GM12878 (cell line): ENCODE measurements around the gene PARPBP. TPM values are rescaled to one million over a fixed set of nuclear protein-coding genes. Genes with fewer than 3 reads are reported as not detected.
"Not testable (repeated sequence)": the region's sequence is repeated elsewhere in the genome, so short reads cannot be mapped to it uniquely, and the experiment has no call there.

Experiments used
- ATAC-seq: fragments of 200-7000 bp; cut with Tn5 transposase; 3 replicates; pipeline ENCODE4 v1.9.1; 2020; ENCODE audit warnings: mild to moderate bottlenecking, moderate library complexity
- BruUV-seq: library from RNA; stranded (reverse); fragments of 400-500 nt; replicated peaks from 2 replicates; lab custom pipeline; 2021; lab: Mats Ljungman, UMichigan
- CTCF ChIA-PET: fragments of 300-600 bp; sonication (Branson Sonifier 250); formaldehyde crosslinking; extraction: SDS; loops from one replicate; lab custom pipeline; 2021; ENCODE audit warnings: inconsistent platforms; lab: Yijun Ruan, JAX
- POLR2A ChIA-PET: fragments of 350-600 bp; formaldehyde crosslinking; extraction: SDS; loops from one replicate; lab custom pipeline; 2021; ENCODE audit warnings: inconsistent platforms; lab: Charles Lee
- RAD21 ChIA-PET: fragments of 300-600 bp; sonication (Branson Sonifier 250); formaldehyde crosslinking; loops from one replicate; lab custom pipeline; 2023; ENCODE audit warnings: antibody characterized with exemption; ENCODE audit not compliant: unreplicated experiment; lab: Charles Lee
- SMC1A ChIA-PET: fragments of 300-600 bp; sonication (Branson Sonifier 250); formaldehyde crosslinking; loops from one replicate; lab custom pipeline; 2023; ENCODE audit not compliant: unreplicated experiment, uncharacterized antibody; lab: Charles Lee
- DNase-seq: peaks from one replicate; pipeline ENCODE4 v3.0.0-alpha.2; 2011; ENCODE audit warnings: low read depth, low spot score
- FAIRE-seq: peaks from 3 replicates; lab custom pipeline; 2011; peaks lifted over from hg19 to GRCh38; lab: Jason Lieb, UNC
- H2AFZ ChIP-seq: 2 replicates; pipeline ENCODE4 v1.6.0; 2011; ENCODE audit warnings: low read depth, low read length, control low read depth; ENCODE audit not compliant: control insufficient read depth
- H3K27ac ChIP-seq: 2 replicates; pipeline ENCODE4 v1.5.1; 2011; ENCODE audit warnings: control low read depth; ENCODE audit not compliant: control insufficient read depth, insufficient read depth
- H3K27me3 ChIP-seq, 2 experiments: replicated peaks in 1 of 2; 2 replicates each; pipeline versions ENCODE4 v1.6.0 to v1.6.1; 2011; ENCODE audit warnings: low read length in 1 of 2; ENCODE audit not compliant: control insufficient read depth in 2 of 2, insufficient read depth in 2 of 2
- H3K36me3 ChIP-seq, 2 experiments: 2 replicates each; pipeline ENCODE4 v1.5.1; 2011; ENCODE audit warnings: low read length in 1 of 2; ENCODE audit not compliant: control insufficient read depth in 2 of 2, insufficient read depth in 2 of 2
- H3K4me1 ChIP-seq: 2 replicates; pipeline ENCODE4 v1.6.1; 2011; ENCODE audit warnings: mild to moderate bottlenecking, low read length, moderate library complexity, mixed read lengths; ENCODE audit not compliant: control insufficient read depth, insufficient read depth
- H3K4me2 ChIP-seq: 2 replicates; pipeline ENCODE4 v1.6.0; 2011; ENCODE audit warnings: control low read depth; ENCODE audit not compliant: control insufficient read depth, insufficient read depth
- H3K4me3 ChIP-seq: fragments of 200-600 bp; sonication (generic); 2 replicates; pipeline ENCODE4 v1.5.1; 2016
- H3K79me2 ChIP-seq: 2 replicates; pipeline ENCODE4 v1.6.0; 2011; ENCODE audit warnings: low read length; ENCODE audit not compliant: control insufficient read depth, insufficient read depth
- H3K9ac ChIP-seq: 2 replicates; pipeline ENCODE4 v1.8.0; 2011; ENCODE audit warnings: low read length, control low read depth, mixed read lengths; ENCODE audit not compliant: control insufficient read depth, insufficient read depth
- H3K9me3 ChIP-seq: replicated peaks from 3 replicates; pipeline ENCODE4 v1.5.1; 2011; ENCODE audit warnings: mild to moderate bottlenecking, low read length; ENCODE audit not compliant: control insufficient read depth, insufficient read depth
- H4K20me1 ChIP-seq: 2 replicates; pipeline ENCODE4 v1.6.0; 2011; ENCODE audit not compliant: control insufficient read depth, insufficient read depth
- WGBS: methylation state at CpG from one replicate; pipeline ENCODE4 v1.1.6; 2016; ENCODE audit warnings: low lambda C conversion rate; ENCODE audit not compliant: insufficient replicate concordance, insufficient coverage; ENCODE audit errors: missing lambda C conversion rate; 5-methylcytosine and 5-hydroxymethylcytosine counted together
- in situ Hi-C: fragments of 300-500 bp; cut with MboI; formaldehyde crosslinking; loops from 9 replicates; pipeline ENCODE4 v1.14.3; 2018; ENCODE audit warnings: mixed read lengths
- intact Hi-C: fragments of 100-400 bp; cut with micrococcal nuclease; formaldehyde crosslinking; loops from one replicate; pipeline ENCODE4 v1.14.2; 2022; ENCODE audit not compliant: unreplicated experiment
- polyA plus RNA-seq, 11 experiments: library from polyadenylated mRNA; depleted of rRNA in 4 of 11; unstranded in 6 of 11; stranded (reverse) in 5 of 11; fragments of >200 nt; fragmentation: Nextera tagmentation in 4 of 11; fragmentation: Illumina TruSeq in 1 of 11; extraction: Ambion mirVana in 4 of 11; extraction: Trizol in 1 of 11; gene quantifications; 1 replicate in 1 of 11; 2 replicates in 10 of 11; pipeline versions ENCODE4 v1.2.1 to v1.2.3, GENCODE V29; 2011 to 2016; ENCODE audit warnings: inconsistent platforms in 2 of 11, missing spikeins in 2 of 11, low read depth in 1 of 11
- total RNA-seq, 4 experiments: library from RNA; depleted of rRNA in 3 of 4; stranded (reverse); fragments of >200 nt in 3 of 4; fragmentation: Illumina TruSeq in 1 of 4; extraction: Trizol in 1 of 4; gene quantifications; 2 replicates each; pipeline versions ENCODE4 v1.2.1 to v1.2.3, GENCODE V29; 2013 to 2021
- TF ChIP-seq, protein P1 (sequence below): fragments of 450-650 bp; IDR thresholded peaks from 2 replicates; pipeline ENCODE4 v1.6.1; 2016; ENCODE audit warnings: mild to moderate bottlenecking

Gene PARPBP
- total and polyA plus RNA-seq, 10 of the 15 experiments (the other 5 are each of a cell fraction or from before 2014, with no cell fraction given): 20.3 to 57.7 (median 32.4) TPM

DNA sequence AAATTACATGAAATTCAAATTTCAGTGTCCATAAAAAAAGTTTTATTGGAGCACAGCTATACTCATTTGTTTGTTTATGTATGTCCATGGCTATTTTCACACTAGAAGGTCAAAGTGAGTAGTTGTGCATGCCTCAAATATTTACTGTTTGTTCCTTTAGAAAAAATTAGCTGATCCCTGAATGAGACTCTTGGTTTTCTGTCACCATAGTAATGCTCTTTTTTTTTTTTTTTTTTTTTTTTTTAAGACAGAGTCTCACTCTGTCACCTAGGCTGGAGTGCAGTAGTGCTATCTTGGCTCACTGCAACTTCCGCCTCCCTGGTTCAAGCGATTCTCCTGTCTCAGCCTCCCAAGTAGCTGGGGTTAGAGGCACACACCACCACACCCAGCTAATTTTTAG is 1.3 kb downstream of the PARPBP start:
- H3K4me1 ChIP-seq, in situ Hi-C loops, H3K9me3 ChIP-seq, ATAC-seq, DNase-seq, H3K27me3 ChIP-seq, H4K20me1 ChIP-seq, FAIRE-seq, BruUV-seq, H3K36me3 ChIP-seq: not testable (repeated sequence)
- Histone ChIP-seq H3K79me2 (peaks cover 53% of the 10 kb centered on the region), H3K9ac (peak overlapping the region; percentile 75), H3K27ac (peak overlapping the region; percentile 86), H3K4me2 (peak overlapping the region; percentile 53), H2AFZ (peak overlapping the region; percentile 9; the same call in 1 of the 2 replicates), H3K4me3 (peak overlapping the region; percentile 88)
- ChIA-PET SMC1A (interaction anchor here (1.0 to 2.4 kb wide), 12 partner anchors 11 to 362 kb away, joined by 3 to 8 read pairs (median 4); partner anchors contain the start of gene WASHC3), RAD21 (interaction anchor here (0.7 to 2.0 kb wide), 8 partner anchors 21 to 422 kb away, joined by 3 to 5 read pairs (median 4); no protein-coding TSS in a partner anchor), CTCF (interaction anchor here (0.8 to 2.9 kb wide), 7 partner anchors 9 to 619 kb away, joined by 3 to 10 read pairs (median 5); no protein-coding TSS in a partner anchor), POLR2A (interaction anchor here (0.6 to 1.5 kb wide), 8 partner anchors 24 to 1841 kb away, joined by 3 to 9 read pairs (median 4); no protein-coding TSS in a partner anchor)
- intact Hi-C loops: loop anchor here (5.0 kb wide), 3 partner anchors 59 to 361 kb away; partner anchors contain the start of genes IGF1 and WASHC3
- TF ChIP-seq, protein P1, sequence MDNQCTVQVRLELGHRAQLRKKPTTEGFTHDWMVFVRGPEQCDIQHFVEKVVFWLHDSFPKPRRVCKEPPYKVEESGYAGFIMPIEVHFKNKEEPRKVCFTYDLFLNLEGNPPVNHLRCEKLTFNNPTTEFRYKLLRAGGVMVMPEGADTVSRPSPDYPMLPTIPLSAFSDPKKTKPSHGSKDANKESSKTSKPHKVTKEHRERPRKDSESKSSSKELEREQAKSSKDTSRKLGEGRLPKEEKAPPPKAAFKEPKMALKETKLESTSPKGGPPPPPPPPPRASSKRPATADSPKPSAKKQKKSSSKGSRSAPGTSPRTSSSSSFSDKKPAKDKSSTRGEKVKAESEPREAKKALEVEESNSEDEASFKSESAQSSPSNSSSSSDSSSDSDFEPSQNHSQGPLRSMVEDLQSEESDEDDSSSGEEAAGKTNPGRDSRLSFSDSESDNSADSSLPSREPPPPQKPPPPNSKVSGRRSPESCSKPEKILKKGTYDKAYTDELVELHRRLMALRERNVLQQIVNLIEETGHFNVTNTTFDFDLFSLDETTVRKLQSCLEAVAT: 0 out of 2 replicates have a peak, but pooled peaks have one; percentile 41
- WGBS: 100% methylated on average over 2 of the region's 2 CpGs

DNA sequence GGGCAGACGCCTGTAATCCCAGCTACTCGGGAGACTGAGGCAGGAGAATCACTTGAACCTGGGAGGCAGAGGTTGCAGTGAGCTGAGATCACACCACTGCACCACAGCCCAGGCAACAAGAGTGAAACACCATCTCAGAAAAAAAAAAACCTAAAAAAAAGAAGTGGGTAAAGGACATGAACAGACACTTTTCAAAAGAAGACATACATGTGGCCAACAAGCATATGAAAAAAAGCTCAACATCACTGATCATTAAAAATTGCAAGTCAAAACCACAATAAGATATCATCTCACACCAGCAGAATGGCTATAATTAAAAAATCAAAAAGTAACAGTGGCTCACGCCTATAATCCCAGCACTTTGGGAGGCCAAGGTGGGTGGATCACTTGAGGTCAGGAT is 10.7 kb downstream of the PARPBP start:
- H3K4me2 ChIP-seq, H3K27ac ChIP-seq, FAIRE-seq, H3K79me2 ChIP-seq, ATAC-seq, H3K4me1 ChIP-seq, H3K9ac ChIP-seq, H4K20me1 ChIP-seq, RAD21 ChIA-PET, H3K9me3 ChIP-seq, intact Hi-C loops, H3K27me3 ChIP-seq, BruUV-seq, in situ Hi-C loops, H3K36me3 ChIP-seq, H3K4me3 ChIP-seq, DNase-seq, H2AFZ ChIP-seq: not testable (repeated sequence)
- ChIA-PET CTCF (interaction anchor here (0.7 to 1.0 kb wide), 2 partner anchors 9 to 354 kb away, joined by 3 read pairs; no protein-coding TSS in a partner anchor), POLR2A (interaction anchor here (0.7 kb wide), 1 partner anchor 107 kb away, joined by 3 read pairs; no protein-coding TSS in a partner anchor), SMC1A (interaction anchor here (0.6 to 1.3 kb wide), 2 partner anchors 39 to 107 kb away, joined by 3 read pairs; no protein-coding TSS in a partner anchor)
- WGBS: 98% methylated on average over 3 of the region's 3 CpGs

DNA sequence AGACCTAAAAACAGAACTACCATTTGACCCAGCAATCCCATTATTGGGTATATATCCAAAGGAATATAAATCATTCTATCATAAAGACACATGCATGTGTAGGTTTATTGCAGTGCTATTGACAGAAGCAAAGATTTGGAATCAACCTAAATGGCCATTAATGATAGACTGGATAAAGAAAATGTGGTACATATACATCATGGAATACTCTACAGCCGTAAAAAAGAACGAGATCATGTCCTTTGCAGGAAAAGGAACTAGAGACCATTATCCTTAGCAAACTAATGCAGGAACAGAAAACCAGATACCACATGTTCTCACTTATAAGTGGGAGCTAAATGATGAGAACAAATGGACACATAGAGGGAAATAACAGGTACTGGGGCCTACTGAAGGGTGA is 11.5 kb downstream of the PARPBP start:
- H3K79me2 ChIP-seq, CTCF ChIA-PET, RAD21 ChIA-PET: not testable (repeated sequence)

More for the DNA sequence above, 11.5 kb downstream of the PARPBP start:
- H3K27me3 ChIP-seq, FAIRE-seq, H3K36me3 ChIP-seq, H3K4me3 ChIP-seq, in situ Hi-C loops, H3K27ac ChIP-seq, H3K9me3 ChIP-seq, H3K4me2 ChIP-seq, H4K20me1 ChIP-seq, H3K9ac ChIP-seq, POLR2A ChIA-PET, DNase-seq, H2AFZ ChIP-seq, ATAC-seq, intact Hi-C loops, H3K4me1 ChIP-seq, BruUV-seq: not testable (repeated sequence)
- SMC1A ChIA-PET: interaction anchor here (0.6 to 1.3 kb wide), 2 partner anchors 10 to 107 kb away, joined by 3 to 5 read pairs; no protein-coding TSS in a partner anchor
- 96% methylated on average over 2 of the region's 2 CpGs for WGBS
